Stimulated activated CD4-positive, alpha-beta T cell treated with anti-CD3 and anti-CD28 coated beads, Interleukin-4, amount 100 ng/mL, for 48 hours (primary cell): Measurements from ENCODE around the gene TBL3.
A peak's percentile ranks its signal among the peaks of the same experiment; 100 is the strongest.
"Not testable (repeated sequence)": the region's sequence is repeated elsewhere in the genome, so short reads cannot be mapped to it uniquely, and the experiment has no call there.

Source experiments
- DNase-seq, 2 donors: peaks; one replicate each; pipeline ENCODE4 v3.0.0-alpha.2; 2020; ENCODE audit warnings: low read depth in 2 of 2

Gene TBL3

DNA sequence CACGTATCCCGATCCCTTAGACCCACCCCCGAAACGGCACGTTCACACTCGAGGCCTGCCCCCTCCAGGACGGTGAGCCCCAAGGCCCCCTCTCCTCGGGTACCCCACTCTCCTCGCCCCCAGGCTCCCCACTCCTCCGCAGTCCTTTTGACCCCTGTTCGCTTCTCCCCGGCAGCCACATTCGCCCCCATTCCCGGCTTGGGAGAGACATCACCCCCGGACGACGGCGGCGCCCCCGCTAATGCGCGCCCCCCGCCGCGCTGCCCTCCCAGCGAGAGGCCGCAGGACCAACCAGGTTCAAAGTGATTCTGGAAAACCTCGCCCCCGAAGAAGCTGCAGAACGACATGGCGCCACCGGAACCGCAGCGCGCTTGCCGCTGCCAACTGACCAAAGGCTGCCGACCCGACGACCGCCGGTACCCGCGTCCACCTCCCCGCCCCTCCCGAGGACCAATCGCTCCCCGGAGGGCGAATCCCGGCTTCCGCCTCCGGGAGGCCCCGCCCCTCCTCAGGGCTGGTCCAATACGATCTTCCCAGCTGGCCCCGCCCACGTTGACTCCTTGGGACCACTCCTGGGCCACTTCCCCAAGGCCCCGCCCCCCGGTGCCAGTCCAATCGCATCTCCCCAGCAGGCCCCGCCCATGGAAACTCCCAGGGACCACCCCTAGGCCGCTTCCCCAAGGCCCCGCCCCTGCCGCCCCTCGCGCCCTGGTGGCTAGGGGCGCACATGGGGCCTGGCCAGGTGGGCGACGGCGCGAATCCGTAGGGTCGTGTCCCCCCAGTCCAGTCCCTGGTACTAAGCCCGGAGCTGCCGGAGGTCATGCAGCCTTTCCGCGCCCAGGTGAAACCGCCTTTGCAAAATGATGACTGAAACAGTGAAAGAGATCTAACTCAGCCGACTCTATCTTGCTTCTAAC, 28.8 kb upstream of the TBL3 start, which contains the start of gene MSRB1:
TSS of gene MSRB1 (minus strand) at position 390 of the 917 bp plus-strand sequence. CDS start at position 347, 43 bp downstream.
- DNase-seq = peak; percentile 99 to 100

- no peak for DNase-seq
Observed at GRCh38 chr16:1944612-1945199, 27.1 kb upstream of the TBL3 start.

DNA sequence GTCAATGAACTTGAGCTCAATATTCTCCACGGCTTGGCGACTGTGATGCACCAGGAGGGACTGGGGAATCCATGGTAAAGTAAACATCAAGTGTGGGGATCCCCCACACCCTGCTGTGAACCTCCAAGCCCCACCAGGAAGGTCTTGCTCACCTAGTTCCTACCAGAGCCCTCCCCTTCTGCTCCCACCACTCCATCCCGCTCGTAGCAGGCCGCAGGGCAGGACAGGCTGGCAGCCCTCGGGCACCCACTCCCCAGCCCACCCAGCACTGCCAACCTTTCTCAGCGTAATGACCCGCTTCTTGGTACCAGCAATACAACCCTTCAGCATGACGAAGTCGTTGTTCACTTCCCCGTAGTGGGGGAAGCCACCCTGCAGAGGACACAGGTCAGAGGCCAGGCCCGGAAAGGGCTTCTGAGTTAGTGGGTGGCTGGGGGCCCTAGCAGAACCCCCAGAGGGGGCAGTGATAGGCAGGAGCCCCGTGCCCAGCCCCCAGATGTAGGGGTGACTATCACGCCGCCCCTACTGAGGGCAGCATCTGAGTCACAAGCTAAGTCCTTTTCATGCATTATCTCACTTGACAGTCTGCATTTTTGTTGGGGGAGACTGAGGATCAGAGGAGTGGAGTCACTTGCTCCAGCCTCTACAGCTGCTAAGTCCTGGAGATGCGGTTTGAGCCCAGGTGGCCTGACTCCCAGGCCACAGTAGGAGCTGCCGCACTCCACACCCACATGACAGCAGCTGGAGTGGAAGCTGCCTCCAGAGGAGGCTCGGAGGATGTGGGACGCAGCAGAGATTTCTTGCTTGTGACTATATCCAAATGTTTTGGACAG, 26.1 kb upstream of the TBL3 start:
- no peak for DNase-seq

- no peak for DNase-seq
Observed at GRCh38 chr16:1946495-1947368, 25.1 kb upstream of the TBL3 start.

DNA sequence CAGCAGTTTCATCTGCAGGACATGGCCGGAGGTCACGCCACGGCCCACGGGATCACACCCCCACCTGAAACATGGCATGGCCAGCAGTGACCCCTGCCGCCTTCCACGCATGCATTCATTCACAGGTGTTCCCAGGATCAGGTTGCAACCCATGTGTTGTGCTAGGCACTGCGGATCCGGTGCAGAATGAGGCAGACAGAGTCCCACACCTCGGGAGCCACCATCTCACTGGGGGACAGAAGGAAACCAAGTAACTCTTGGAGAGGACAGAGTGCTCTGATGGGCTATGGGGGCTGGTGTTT, 24.5 kb upstream of the TBL3 start:
- DNase-seq = no peak

- no peak for DNase-seq
Observed at GRCh38 chr16:1949507-1949906, 22.3 kb upstream of the TBL3 start.

GRCh38 chr16:1950047-1950446, 21.8 kb upstream of the TBL3 start:
- no peak for DNase-seq

- DNase-seq = no peak
Observed at GRCh38 chr16:1950559-1950958, 21.3 kb upstream of the TBL3 start.

DNA sequence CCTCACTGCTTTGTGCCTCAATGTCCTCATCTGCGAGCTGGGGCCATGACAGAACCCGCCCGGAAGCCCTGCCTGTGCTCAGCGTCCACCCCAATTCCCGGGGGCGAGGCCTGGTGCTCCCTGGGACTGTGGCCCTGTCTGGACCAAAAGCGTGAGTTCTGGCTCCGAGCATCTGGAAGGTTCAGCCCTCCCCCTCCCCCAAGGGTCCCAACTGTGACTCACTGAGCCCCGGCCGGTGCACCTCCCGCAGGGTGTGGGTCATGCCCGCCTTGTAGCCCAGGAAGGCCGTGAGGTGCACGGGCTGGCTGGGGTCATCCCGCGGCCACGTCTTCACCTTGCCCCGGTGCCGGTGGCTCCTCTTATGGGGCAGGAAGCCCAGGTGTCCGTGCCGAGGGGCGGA, 18.1 kb upstream of the TBL3 start:
- DNase-seq = no peak

DNA sequence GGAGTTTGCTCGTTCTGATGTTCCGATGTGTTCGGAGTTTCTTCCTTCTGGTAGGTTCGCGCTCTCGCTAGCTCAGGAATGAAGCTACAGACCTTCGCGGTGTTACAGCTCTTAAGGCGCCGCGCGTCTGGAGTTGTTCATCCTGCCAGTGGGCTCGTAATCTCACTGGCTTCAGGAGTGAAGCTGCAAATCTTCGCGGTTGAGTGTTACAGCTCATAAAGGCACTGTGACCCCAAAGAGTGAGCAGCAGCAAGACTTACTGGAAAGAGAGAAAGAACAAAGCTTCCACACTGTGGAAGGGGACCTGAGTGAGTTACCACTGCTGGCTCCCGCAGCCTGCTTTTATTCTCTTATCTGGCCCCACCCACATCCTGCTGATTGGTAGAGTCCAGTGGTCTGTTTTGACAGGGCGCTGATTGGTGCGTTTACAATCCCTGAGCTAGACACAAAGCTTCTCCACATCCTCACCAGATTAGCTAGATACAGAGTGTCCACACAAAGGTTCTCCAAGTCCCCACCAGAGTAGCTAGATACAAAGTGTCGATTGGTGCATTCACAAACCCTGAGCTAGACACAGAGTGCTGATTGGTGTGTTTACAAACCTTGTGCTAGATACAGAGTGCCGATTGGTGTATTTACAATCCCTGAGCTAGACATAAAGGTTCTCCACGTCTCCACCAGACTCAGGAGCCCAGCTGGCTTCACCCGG, 14.3 kb upstream of the TBL3 start:
- not testable (repeated sequence) for DNase-seq

GRCh38 chr16:1958143-1958491, 13.7 kb upstream of the TBL3 start:
- not testable (repeated sequence) for DNase-seq

DNA sequence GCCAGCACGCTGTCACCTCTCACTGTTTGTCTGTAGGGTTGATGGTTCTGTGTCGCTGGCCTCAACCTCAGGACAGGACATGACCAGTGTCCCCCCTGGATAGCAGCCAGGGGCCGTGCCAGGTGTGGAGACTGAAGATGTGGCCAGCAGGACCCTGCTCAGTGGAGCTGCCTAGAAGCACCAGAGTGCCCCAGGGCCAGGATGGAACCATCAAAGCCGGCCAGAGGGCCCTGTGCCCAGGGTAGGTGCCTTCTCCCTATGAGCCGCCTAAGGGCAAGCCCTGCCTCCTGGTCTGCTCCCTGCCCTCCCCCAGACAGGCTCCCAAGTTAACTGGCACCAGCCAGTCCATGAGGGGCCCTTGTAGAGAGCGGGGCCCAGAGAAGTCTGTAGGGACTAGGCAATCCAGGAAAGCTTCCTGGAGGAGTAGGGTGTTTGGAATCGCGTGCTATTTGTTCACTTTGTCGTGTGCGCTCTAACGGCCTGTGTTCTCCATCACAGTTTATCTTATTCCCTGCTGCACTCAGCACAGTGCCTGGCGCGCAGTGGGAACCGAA, 13.1 kb upstream of the TBL3 start:
- no peak for DNase-seq

DNA sequence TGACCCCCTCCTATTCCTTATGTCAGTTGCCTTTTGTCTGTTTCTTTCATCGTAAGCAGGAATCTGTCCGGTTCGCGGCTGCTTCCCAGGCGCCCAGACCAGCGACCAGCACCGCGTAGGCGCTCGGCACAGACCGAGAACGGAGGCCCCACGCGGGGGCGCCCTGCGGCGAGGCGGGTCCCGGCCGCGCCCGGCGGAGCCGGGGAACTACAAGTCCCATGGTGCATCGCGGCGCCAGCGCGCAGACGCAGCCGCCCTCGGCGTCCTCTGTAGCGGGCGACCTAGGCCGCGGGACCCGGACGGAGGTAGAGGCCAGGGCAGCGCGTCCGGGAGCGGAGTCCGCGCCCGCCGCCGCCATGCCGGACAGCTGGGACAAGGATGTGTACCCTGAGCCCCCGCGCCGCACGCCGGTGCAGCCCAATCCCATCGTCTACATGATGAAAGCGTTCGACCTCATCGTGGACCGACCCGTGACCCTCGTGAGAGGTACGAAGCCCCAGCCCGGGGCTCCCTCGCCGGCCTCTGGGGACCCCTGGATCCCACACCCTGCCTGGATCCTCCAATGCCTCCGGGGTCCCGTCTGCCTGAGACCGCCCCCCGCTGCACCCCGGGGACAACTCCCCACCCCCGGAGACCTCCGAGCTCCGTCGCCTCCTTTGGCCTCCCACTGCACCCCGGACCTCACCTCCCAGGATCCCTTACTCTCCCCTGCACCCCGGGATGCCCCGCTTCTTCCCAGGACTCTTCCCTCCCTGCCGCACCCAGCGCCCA, 12.4 kb upstream of the TBL3 start, which contains the start of gene NDUFB10:
TSS of gene NDUFB10 (plus strand) at position 270 of the 771 bp plus-strand sequence. CDS start at position 357, 87 bp downstream.
- DNase-seq = peak; percentile 90 to 91

GRCh38 chr16:1960665-1961630, 10.9 kb upstream of the TBL3 start:
- no peak for DNase-seq

DNA sequence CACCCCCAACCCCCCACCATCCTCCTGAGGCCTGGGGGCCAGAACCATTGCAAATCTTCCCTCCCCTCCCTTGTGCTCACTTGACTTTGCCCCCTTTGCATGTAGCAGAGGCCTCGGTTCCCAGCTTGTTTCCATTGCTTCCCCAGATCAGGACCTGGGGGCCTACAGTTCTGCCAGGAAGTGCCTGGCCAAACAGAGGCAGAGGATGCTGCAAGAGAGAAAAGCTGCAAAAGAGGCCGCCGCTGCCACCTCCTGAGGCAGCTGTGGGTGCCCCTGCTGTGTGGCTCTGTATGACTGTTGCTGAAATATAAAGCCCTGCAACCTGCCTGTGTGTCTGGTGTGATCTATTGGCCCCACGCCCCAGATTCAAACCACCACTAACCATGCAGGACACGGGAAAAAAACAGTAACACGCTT, 10.2 kb upstream of the TBL3 start:
- no peak for DNase-seq

DNA sequence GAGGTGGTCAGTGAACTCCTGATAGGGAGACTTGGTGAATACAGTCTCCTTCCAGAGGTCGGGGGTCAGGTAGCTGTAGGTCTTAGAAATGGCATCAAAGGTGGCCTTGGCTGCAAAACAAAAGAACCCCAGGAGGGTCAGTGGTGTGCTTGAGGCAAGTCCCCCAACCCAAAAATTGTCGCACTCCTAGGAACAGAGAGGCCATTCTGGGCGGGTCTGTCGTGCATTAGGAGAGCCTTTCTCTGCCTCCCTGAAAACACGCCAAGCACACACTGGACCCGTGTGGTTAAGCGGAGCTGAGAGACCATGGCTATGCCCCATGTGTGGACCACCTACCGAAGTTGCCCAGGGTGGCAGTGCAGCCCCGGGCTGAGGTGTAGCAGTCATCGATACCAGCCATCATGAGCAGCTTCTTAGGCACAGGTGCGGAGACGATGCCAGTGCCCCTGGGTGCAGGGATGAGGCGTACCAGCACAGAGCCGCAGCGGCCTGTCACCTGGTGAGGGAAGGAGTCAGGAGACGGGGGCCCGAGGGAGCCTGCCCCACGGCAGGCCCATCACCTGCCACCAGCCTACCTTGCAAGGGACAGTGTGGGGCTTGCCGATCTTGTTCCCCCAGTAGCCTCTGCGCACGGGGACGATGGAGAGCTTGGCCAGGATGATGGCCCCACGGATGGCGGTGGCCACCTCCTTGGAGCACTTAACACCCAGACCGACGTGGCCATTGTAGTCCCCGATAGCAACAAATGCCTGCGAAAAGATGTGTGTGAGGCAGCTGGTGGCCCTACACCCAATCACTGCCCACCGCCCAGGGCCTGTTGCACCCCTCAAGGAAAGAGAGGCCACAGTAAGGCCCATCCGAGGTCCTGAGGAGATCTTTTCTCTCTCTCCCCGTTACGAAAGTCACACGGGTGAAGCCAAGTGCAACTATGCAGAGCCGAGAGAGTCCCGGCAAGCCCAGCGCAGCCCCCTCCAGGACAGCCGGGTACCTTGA, 9.4 kb upstream of the TBL3 start:
- DNase-seq = not testable (repeated sequence)

DNA sequence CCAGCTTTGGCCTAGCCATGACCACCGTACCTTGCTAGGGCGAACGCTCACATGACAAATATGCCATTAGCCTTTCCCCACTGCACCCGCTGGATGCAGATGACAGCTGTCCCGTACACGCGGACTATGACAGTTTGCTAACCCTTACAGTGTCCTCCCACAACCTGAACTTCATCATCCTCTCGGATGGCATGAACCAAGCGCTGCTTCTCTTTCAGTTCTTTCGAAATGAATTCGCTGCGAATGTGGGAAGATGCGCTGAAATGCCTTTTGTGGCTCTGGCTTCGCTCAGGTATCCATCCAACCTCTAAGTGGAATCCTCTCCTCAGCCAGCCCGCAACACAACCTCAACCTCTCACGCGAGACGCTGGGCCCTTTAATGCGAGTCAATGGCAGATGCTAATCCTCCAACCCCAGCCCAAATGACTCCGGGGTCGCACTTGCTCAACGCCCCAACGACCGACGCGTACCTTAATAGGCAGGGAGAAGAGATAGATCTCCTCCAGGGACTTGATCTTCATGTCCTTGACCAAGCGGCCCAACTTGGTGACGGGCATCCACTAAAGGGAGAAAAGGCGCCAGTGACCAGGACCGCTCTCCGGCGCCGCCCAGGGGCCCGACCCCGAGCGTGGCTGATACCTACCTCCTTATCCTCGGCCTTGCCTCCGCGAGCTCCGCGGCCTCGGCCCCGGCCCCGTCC, 7.9 kb upstream of the TBL3 start:
- DNase-seq = no peak
